GM12878 (cell line): ENCODE data around the gene MACROD2. TPM values are rescaled to one million over a fixed set of nuclear protein-coding genes. Genes with fewer than 3 reads are reported as not detected.

Experiments used
- ATAC-seq: fragments of 200-7000 bp; cut with Tn5 transposase; 3 replicates; pipeline ENCODE4 v1.9.1; 2020; ENCODE audit warnings: mild to moderate bottlenecking, moderate library complexity
- BruUV-seq: library from RNA; stranded (reverse); fragments of 400-500 nt; replicated peaks from 2 replicates; lab custom pipeline; 2021; lab: Mats Ljungman, UMichigan
- CTCF ChIA-PET: fragments of 300-600 bp; sonication (Branson Sonifier 250); formaldehyde crosslinking; extraction: SDS; loops from one replicate; lab custom pipeline; 2021; ENCODE audit warnings: inconsistent platforms; lab: Yijun Ruan, JAX
- POLR2A ChIA-PET: fragments of 350-600 bp; formaldehyde crosslinking; extraction: SDS; loops from one replicate; lab custom pipeline; 2021; ENCODE audit warnings: inconsistent platforms; lab: Charles Lee
- RAD21 ChIA-PET: fragments of 300-600 bp; sonication (Branson Sonifier 250); formaldehyde crosslinking; loops from one replicate; lab custom pipeline; 2023; ENCODE audit warnings: antibody characterized with exemption; ENCODE audit not compliant: unreplicated experiment; lab: Charles Lee
- SMC1A ChIA-PET: fragments of 300-600 bp; sonication (Branson Sonifier 250); formaldehyde crosslinking; loops from one replicate; lab custom pipeline; 2023; ENCODE audit not compliant: unreplicated experiment, uncharacterized antibody; lab: Charles Lee
- DNase-seq: peaks from one replicate; pipeline ENCODE4 v3.0.0-alpha.2; 2011; ENCODE audit warnings: low read depth, low spot score
- FAIRE-seq: peaks from 3 replicates; lab custom pipeline; 2011; peaks lifted over from hg19 to GRCh38; lab: Jason Lieb, UNC
- H2AFZ ChIP-seq: 2 replicates; pipeline ENCODE4 v1.6.0; 2011; ENCODE audit warnings: low read depth, low read length, control low read depth; ENCODE audit not compliant: control insufficient read depth
- H3K27ac ChIP-seq: 2 replicates; pipeline ENCODE4 v1.5.1; 2011; ENCODE audit warnings: control low read depth; ENCODE audit not compliant: control insufficient read depth, insufficient read depth
- H3K27me3 ChIP-seq, 2 experiments: replicated peaks in 1 of 2; 2 replicates each; pipeline versions ENCODE4 v1.6.0 to v1.6.1; 2011; ENCODE audit warnings: low read length in 1 of 2; ENCODE audit not compliant: control insufficient read depth in 2 of 2, insufficient read depth in 2 of 2
- H3K36me3 ChIP-seq, 2 experiments: 2 replicates each; pipeline ENCODE4 v1.5.1; 2011; ENCODE audit warnings: low read length in 1 of 2; ENCODE audit not compliant: control insufficient read depth in 2 of 2, insufficient read depth in 2 of 2
- H3K4me1 ChIP-seq: 2 replicates; pipeline ENCODE4 v1.6.1; 2011; ENCODE audit warnings: mild to moderate bottlenecking, low read length, moderate library complexity, mixed read lengths; ENCODE audit not compliant: control insufficient read depth, insufficient read depth
- H3K4me2 ChIP-seq: 2 replicates; pipeline ENCODE4 v1.6.0; 2011; ENCODE audit warnings: control low read depth; ENCODE audit not compliant: control insufficient read depth, insufficient read depth
- H3K4me3 ChIP-seq: fragments of 200-600 bp; sonication (generic); 2 replicates; pipeline ENCODE4 v1.5.1; 2016
- H3K79me2 ChIP-seq: 2 replicates; pipeline ENCODE4 v1.6.0; 2011; ENCODE audit warnings: low read length; ENCODE audit not compliant: control insufficient read depth, insufficient read depth
- H3K9ac ChIP-seq: 2 replicates; pipeline ENCODE4 v1.8.0; 2011; ENCODE audit warnings: low read length, control low read depth, mixed read lengths; ENCODE audit not compliant: control insufficient read depth, insufficient read depth
- H3K9me3 ChIP-seq: replicated peaks from 3 replicates; pipeline ENCODE4 v1.5.1; 2011; ENCODE audit warnings: mild to moderate bottlenecking, low read length; ENCODE audit not compliant: control insufficient read depth, insufficient read depth
- H4K20me1 ChIP-seq: 2 replicates; pipeline ENCODE4 v1.6.0; 2011; ENCODE audit not compliant: control insufficient read depth, insufficient read depth
- ATF7 ChIP-seq: fragments of 450-650 bp; IDR thresholded peaks from 2 replicates; pipeline ENCODE4 v1.6.1; 2016; ENCODE audit warnings: low read depth, mild to moderate bottlenecking
- CBFB ChIP-seq: IDR thresholded peaks from 2 replicates; pipeline ENCODE4 v1.6.1; 2016; ENCODE audit warnings: antibody characterized with exemption, low read depth
- CBX5 ChIP-seq: sonication (generic); IDR thresholded peaks from 2 replicates; pipeline ENCODE4 v1.6.1; 2016; ENCODE audit warnings: low read depth, moderate library complexity, mild to moderate bottlenecking, inconsistent platforms
- MYC ChIP-seq: IDR thresholded peaks from 2 replicates; pipeline ENCODE4 v1.6.1; 2011; ENCODE audit warnings: mild to moderate bottlenecking, low read length, moderate library complexity, inconsistent platforms; ENCODE audit not compliant: insufficient read depth, insufficient replicate concordance, insufficient read length, severe bottlenecking
- NFXL1 ChIP-seq: fragments of 450-650 bp; IDR thresholded peaks from 2 replicates; pipeline ENCODE4 v1.6.1; 2017; ENCODE audit warnings: antibody characterized with exemption, mild to moderate bottlenecking, borderline replicate concordance
- USF1 ChIP-seq: IDR thresholded peaks from 2 replicates; pipeline ENCODE4 v1.6.1; 2011; ENCODE audit warnings: borderline replicate concordance, low read depth, mild to moderate bottlenecking, moderate library complexity, mixed read lengths, low read length; ENCODE audit not compliant: insufficient read depth; ENCODE audit errors: extremely low read length
- ZBED1 ChIP-seq: IDR thresholded peaks from 2 replicates; pipeline ENCODE4 v1.6.1; 2016; ENCODE audit warnings: borderline replicate concordance
- WGBS: methylation state at CpG from one replicate; pipeline ENCODE4 v1.1.6; 2016; ENCODE audit warnings: low lambda C conversion rate; ENCODE audit not compliant: insufficient replicate concordance, insufficient coverage; ENCODE audit errors: missing lambda C conversion rate; 5-methylcytosine and 5-hydroxymethylcytosine counted together
- in situ Hi-C: fragments of 300-500 bp; cut with MboI; formaldehyde crosslinking; loops from 9 replicates; pipeline ENCODE4 v1.14.3; 2018; ENCODE audit warnings: mixed read lengths
- intact Hi-C: fragments of 100-400 bp; cut with micrococcal nuclease; formaldehyde crosslinking; loops from one replicate; pipeline ENCODE4 v1.14.2; 2022; ENCODE audit not compliant: unreplicated experiment
- polyA plus RNA-seq, 11 experiments: library from polyadenylated mRNA; depleted of rRNA in 4 of 11; unstranded in 6 of 11; stranded (reverse) in 5 of 11; fragments of >200 nt; fragmentation: Nextera tagmentation in 4 of 11; fragmentation: Illumina TruSeq in 1 of 11; extraction: Ambion mirVana in 4 of 11; extraction: Trizol in 1 of 11; gene quantifications; 1 replicate in 1 of 11; 2 replicates in 10 of 11; pipeline versions ENCODE4 v1.2.1 to v1.2.3, GENCODE V29; 2011 to 2016; ENCODE audit warnings: inconsistent platforms in 2 of 11, missing spikeins in 2 of 11, low read depth in 1 of 11
- total RNA-seq, 4 experiments: library from RNA; depleted of rRNA in 3 of 4; stranded (reverse); fragments of >200 nt in 3 of 4; fragmentation: Illumina TruSeq in 1 of 4; extraction: Trizol in 1 of 4; gene quantifications; 2 replicates each; pipeline versions ENCODE4 v1.2.1 to v1.2.3, GENCODE V29; 2013 to 2021
- TF ChIP-seq, protein P1 (sequence below): fragments of 450-650 bp; IDR thresholded peaks from 2 replicates; pipeline ENCODE4 v1.6.1; 2017; ENCODE audit warnings: mild to moderate bottlenecking
- TF ChIP-seq, protein P2 (sequence below): IDR thresholded peaks from 2 replicates; pipeline ENCODE4 v1.6.1; 2011; ENCODE audit warnings: low read depth, mild to moderate bottlenecking, low read length, moderate library complexity, borderline replicate concordance; ENCODE audit errors: extremely low read depth

Gene MACROD2
- total and polyA plus RNA-seq, 10 of the 15 experiments (the other 5 are each of a cell fraction or from before 2014, with no cell fraction given), result 1.1 to 21.5 (median 2.2) TPM

- no peak for TF ChIP-seq MYC
These were observed 152.7 kb downstream of the MACROD2 start (continued) for GRCh38 chr20:14148042-14148441.

DNA sequence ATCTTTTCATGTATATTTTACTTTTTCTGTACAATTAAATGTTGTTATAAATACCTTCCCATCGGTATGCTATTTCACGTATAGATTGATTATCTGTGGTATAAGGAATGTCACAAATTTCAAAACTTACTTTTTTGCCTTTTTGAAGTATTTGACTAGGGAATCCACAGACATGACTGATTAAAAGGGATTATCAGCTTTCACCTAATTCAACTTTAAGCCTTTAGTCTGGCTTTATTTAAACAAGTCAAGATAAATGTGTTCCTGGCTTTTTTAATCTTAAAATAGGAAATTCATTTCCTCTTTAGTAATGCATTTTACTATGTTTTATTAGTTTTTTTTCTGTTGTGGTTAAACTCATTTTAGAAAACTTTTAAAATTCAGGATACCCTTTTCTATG is 160.0 kb downstream of the MACROD2 start:
- 67% methylated on average over 2 of the region's 2 CpGs for WGBS
- Histone ChIP-seq H3K27ac (no peak overlapping the region), H3K9ac (no peak overlapping the region), H3K4me2 (no peak overlapping the region), H2AFZ (no peak overlapping the region), H3K9me3 (no peaks in the 10 kb centered on the region), H3K27me3 (no peaks in the 10 kb centered on the region), H3K4me3 (no peak overlapping the region), H4K20me1 (no peaks in the 10 kb centered on the region), H3K36me3 (no peaks in the 10 kb centered on the region), H3K79me2 (no peaks in the 10 kb centered on the region), H3K4me1 (no peaks in the 10 kb centered on the region)
- no TSS peak for BruUV-seq
- ChIA-PET POLR2A (no interaction called here), SMC1A (no interaction called here), RAD21 (no interaction called here), CTCF (no interaction called here)
- ATAC-seq (no peak), DNase-seq (no peak), FAIRE-seq (no peak)
- in situ Hi-C loops (no loop called here), intact Hi-C loops (no loop called here)
- TF ChIP-seq, protein P1, sequence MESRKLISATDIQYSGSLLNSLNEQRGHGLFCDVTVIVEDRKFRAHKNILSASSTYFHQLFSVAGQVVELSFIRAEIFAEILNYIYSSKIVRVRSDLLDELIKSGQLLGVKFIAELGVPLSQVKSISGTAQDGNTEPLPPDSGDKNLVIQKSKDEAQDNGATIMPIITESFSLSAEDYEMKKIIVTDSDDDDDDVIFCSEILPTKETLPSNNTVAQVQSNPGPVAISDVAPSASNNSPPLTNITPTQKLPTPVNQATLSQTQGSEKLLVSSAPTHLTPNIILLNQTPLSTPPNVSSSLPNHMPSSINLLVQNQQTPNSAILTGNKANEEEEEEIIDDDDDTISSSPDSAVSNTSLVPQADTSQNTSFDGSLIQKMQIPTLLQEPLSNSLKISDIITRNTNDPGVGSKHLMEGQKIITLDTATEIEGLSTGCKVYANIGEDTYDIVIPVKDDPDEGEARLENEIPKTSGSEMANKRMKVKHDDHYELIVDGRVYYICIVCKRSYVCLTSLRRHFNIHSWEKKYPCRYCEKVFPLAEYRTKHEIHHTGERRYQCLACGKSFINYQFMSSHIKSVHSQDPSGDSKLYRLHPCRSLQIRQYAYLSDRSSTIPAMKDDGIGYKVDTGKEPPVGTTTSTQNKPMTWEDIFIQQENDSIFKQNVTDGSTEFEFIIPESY, result no peak
- TF ChIP-seq NFXL1, result no peak

DNA sequence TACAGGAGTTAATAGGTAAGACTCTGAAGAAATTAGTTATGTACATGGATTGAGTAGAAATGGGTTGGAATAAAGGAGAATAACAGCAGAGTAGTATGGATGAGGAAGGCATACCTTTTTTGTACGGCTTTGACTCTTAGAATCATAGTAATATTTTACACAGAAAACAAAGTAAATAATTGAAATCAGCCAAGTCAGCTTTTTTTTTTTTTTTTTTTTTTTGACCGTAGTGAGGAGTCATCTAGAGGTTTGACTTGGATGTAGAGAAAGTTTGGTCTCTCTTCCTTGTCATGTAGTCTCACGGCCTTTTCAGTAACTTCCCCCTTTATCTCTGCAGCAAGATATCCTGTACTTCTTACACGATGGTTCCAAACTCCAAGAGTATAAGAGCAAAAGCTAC is 183.2 kb downstream of the MACROD2 start:
- H3K4me3 ChIP-seq, result no peak overlapping the region
- ChIA-PET POLR2A (no interaction called here), CTCF (no interaction called here), RAD21 (no interaction called here), SMC1A (no interaction called here)
- H3K9me3 ChIP-seq, result no peaks in the 10 kb centered on the region; the same call in 2 of the 3 replicates
- TF ChIP-seq MYC (no peak), ZBED1 (no peak), CBX5 (no peak), USF1 (no peak), CBFB (no peak), ATF7 (no peak)
- TF ChIP-seq, protein P2, sequence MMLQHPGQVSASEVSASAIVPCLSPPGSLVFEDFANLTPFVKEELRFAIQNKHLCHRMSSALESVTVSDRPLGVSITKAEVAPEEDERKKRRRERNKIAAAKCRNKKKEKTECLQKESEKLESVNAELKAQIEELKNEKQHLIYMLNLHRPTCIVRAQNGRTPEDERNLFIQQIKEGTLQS, result no peak
- H2AFZ ChIP-seq, result no peak overlapping the region
- BruUV-seq, result no TSS peak
- no peaks in the 10 kb centered on the region for H3K36me3 ChIP-seq
- no peaks in the 10 kb centered on the region for H3K27me3 ChIP-seq
- in situ Hi-C loops (no loop called here), intact Hi-C loops (no loop called here)
- H3K79me2 ChIP-seq, result no peaks in the 10 kb centered on the region
- no peak for FAIRE-seq
- ATAC-seq, result no peak
- H3K4me2 ChIP-seq, result no peak overlapping the region
- no peaks in the 10 kb centered on the region for H3K4me1 ChIP-seq
- H4K20me1 ChIP-seq, result no peaks in the 10 kb centered on the region
- no peak overlapping the region for H3K27ac ChIP-seq
- WGBS, result 34% methylated on average over 3 of the region's 4 CpGs
- H3K9ac ChIP-seq, result no peak overlapping the region
- DNase-seq, result no peak
